Natural killer cell (primary cell): ENCODE measurements around the gene PLCH1. TPM values are rescaled to one million over a fixed set of nuclear protein-coding genes. Genes with fewer than 3 reads are reported as not detected.

Source experiments
- ATAC-seq, 3 donors: fragments of 150-1000 bp in 2 of 3; fragments of 200-7000 bp in 1 of 3; cut with Tn5 transposase; 1 replicate in 1 of 3; 2 replicates in 2 of 3; pipeline ENCODE4 v1.10.0; 2021; ENCODE audit warnings: mild to moderate bottlenecking in 2 of 3, moderate library complexity in 2 of 3
- DNase-seq, 2 donors: peaks; one replicate each; pipeline versions ENCODE4 v3.0.0 to v3.0.0-alpha.2; 2013 to 2021; ENCODE audit warnings: mixed read lengths in 1 of 2
- H3K27ac ChIP-seq: one replicate; pipeline ENCODE4 v1.5.1; 2013; ENCODE audit warnings: mild to moderate bottlenecking, low read length
- H3K27me3 ChIP-seq: one replicate; pipeline ENCODE4 v1.6.1; 2013; ENCODE audit warnings: low read length; ENCODE audit not compliant: control insufficient read depth, insufficient read depth
- H3K36me3 ChIP-seq: one replicate; pipeline ENCODE4 v1.6.1; 2013; ENCODE audit warnings: low read length; ENCODE audit not compliant: control insufficient read depth, insufficient read depth
- H3K4me1 ChIP-seq: one replicate; pipeline ENCODE4 v1.6.1; 2013; ENCODE audit warnings: low read length; ENCODE audit not compliant: control insufficient read depth, insufficient read depth
- H3K4me3 ChIP-seq: one replicate; pipeline ENCODE4 v1.5.1; 2013; ENCODE audit warnings: low read length
- H3K9me3 ChIP-seq: one replicate; pipeline ENCODE4 v1.6.1; 2013; ENCODE audit warnings: low read length; ENCODE audit not compliant: control insufficient read depth, insufficient read depth
- H3K27ac Mint-ChIP-seq, 2 donors: one replicate each; pipeline ENCODE4 v1.8.0; 2022; ENCODE audit warnings: mild to moderate bottlenecking in 2 of 2, mixed read lengths in 2 of 2, moderate library complexity in 1 of 2
- H3K27me3 Mint-ChIP-seq, 2 donors: one replicate each; pipeline ENCODE4 v1.8.0; 2022; ENCODE audit warnings: low read depth in 2 of 2, mixed read lengths in 2 of 2
- H3K36me3 Mint-ChIP-seq: one replicate; pipeline ENCODE4 v1.8.0; 2022; ENCODE audit warnings: mixed read lengths
- H3K4me1 Mint-ChIP-seq, 2 donors: one replicate each; pipeline ENCODE4 v1.8.0; 2022; ENCODE audit warnings: mixed read lengths in 2 of 2
- H3K4me3 Mint-ChIP-seq: one replicate; pipeline ENCODE4 v1.8.0; 2022; ENCODE audit warnings: mild to moderate bottlenecking, moderate library complexity, mixed read lengths
- H3K9me3 Mint-ChIP-seq, 2 donors: one replicate each; pipeline ENCODE4 v1.8.0; 2022; ENCODE audit warnings: mixed read lengths in 2 of 2
- WGBS: methylation state at CpG from one replicate; pipeline ENCODE4 v1.1.7; 2013; ENCODE audit warnings: missing lambda C conversion rate; ENCODE audit not compliant: insufficient coverage; 5-methylcytosine and 5-hydroxymethylcytosine counted together
- intact Hi-C: fragments of 100-400 bp; cut with micrococcal nuclease; formaldehyde crosslinking; loops from one replicate; pipeline ENCODE4 v1.14.2; 2022
- total RNA-seq, 4 donors: library from RNA; stranded (reverse); fragments of 120-200 nt in 1 of 4; gene quantifications; one replicate each; pipeline versions ENCODE4 v1.2.3 to v1.2.4, GENCODE V29; 2013 to 2022
- TF ChIP-seq, protein P1 (sequence below): fragments of 200-600 bp; IDR thresholded peaks from one replicate; pipeline ENCODE4 v1.8.0; 2022; ENCODE audit warnings: antibody characterized with exemption

PLCH1 gene
- total RNA-seq, 3 donors from 2014 or later (not counting 1 experiment from before 2014, with no cell fraction given), result 0.05 to 0.26 (median 0.08) TPM

DNA sequence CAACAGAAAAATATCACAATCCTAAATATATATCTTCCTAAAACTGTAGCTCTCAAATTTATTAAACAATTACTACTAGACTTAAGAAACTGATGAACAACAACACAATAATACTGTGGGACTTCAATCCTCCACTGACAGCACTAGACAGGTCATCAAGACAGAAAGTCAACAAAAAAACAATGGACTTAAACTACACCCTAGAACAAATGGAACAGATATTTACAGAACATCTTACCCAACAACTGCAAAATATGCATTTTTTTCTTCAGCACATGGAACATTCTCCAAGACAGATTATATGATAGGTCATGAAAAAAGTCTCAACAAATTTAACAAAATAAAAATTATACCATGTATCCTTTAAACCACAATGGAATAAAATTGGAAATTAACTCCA is 133.4 kb downstream of the PLCH1 start:
- DNase-seq, result no peak
- Mint-ChIP-seq H3K9me3 (peaks cover 8 to 12% of the 10 kb centered on the region in 2 donors), H3K27ac (no peak overlapping the region), H3K4me1 (no peaks in the 10 kb centered on the region), H3K36me3 (peaks cover 9% of the 10 kb centered on the region), H3K4me3 (no peak overlapping the region), H3K27me3 (no peaks in the 10 kb centered on the region)
- TF ChIP-seq, protein P1, sequence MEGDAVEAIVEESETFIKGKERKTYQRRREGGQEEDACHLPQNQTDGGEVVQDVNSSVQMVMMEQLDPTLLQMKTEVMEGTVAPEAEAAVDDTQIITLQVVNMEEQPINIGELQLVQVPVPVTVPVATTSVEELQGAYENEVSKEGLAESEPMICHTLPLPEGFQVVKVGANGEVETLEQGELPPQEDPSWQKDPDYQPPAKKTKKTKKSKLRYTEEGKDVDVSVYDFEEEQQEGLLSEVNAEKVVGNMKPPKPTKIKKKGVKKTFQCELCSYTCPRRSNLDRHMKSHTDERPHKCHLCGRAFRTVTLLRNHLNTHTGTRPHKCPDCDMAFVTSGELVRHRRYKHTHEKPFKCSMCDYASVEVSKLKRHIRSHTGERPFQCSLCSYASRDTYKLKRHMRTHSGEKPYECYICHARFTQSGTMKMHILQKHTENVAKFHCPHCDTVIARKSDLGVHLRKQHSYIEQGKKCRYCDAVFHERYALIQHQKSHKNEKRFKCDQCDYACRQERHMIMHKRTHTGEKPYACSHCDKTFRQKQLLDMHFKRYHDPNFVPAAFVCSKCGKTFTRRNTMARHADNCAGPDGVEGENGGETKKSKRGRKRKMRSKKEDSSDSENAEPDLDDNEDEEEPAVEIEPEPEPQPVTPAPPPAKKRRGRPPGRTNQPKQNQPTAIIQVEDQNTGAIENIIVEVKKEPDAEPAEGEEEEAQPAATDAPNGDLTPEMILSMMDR, result no peak
- Histone ChIP-seq H3K27me3 (no peaks in the 10 kb centered on the region), H3K27ac (no peak overlapping the region), H3K36me3 (no peaks in the 10 kb centered on the region), H3K9me3 (peaks cover 7% of the 10 kb centered on the region), H3K4me1 (no peaks in the 10 kb centered on the region), H3K4me3 (no peak overlapping the region)
- ATAC-seq, result no peak
- intact Hi-C loops, result no loop called here

DNA sequence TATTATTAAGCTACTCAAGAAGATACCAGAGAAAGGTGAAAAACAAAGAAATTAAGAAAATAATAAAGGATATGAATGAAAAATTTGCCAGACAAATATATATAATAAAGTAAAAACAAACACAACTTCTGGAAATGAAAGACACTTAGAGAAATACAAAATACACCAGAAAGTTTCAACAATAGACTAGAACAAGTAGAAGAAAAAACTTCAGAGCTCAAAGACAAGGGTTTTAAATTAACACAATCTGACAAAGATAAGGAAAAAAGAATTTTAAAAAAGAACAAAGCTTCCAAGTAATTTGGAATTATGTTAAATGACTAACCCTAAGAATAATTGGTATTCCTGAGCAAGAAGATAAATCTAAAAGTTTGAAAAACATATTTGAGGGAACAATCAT is 135.3 kb downstream of the PLCH1 start:
- peaks cover 8 to 10% of the 10 kb centered on the region in 2 donors for H3K9me3 Mint-ChIP-seq
- no peak for DNase-seq
- no peaks in the 10 kb centered on the region for H3K4me1 ChIP-seq
- ATAC-seq, result no peak
- intact Hi-C loops, result no loop called here
- peaks cover 9% of the 10 kb centered on the region for H3K36me3 Mint-ChIP-seq
- TF ChIP-seq, protein P1, result no peak
- H3K9me3 ChIP-seq, result peaks cover 7% of the 10 kb centered on the region
- no peaks in the 10 kb centered on the region for H3K4me1 Mint-ChIP-seq
- no peak overlapping the region for H3K27ac Mint-ChIP-seq
- H3K27me3 Mint-ChIP-seq, result no peaks in the 10 kb centered on the region
- no peaks in the 10 kb centered on the region for H3K27me3 ChIP-seq
- no peaks in the 10 kb centered on the region for H3K36me3 ChIP-seq
- no peak overlapping the region for H3K27ac ChIP-seq
- H3K4me3 ChIP-seq, result no peak overlapping the region
- H3K4me3 Mint-ChIP-seq, result no peak overlapping the region

DNA sequence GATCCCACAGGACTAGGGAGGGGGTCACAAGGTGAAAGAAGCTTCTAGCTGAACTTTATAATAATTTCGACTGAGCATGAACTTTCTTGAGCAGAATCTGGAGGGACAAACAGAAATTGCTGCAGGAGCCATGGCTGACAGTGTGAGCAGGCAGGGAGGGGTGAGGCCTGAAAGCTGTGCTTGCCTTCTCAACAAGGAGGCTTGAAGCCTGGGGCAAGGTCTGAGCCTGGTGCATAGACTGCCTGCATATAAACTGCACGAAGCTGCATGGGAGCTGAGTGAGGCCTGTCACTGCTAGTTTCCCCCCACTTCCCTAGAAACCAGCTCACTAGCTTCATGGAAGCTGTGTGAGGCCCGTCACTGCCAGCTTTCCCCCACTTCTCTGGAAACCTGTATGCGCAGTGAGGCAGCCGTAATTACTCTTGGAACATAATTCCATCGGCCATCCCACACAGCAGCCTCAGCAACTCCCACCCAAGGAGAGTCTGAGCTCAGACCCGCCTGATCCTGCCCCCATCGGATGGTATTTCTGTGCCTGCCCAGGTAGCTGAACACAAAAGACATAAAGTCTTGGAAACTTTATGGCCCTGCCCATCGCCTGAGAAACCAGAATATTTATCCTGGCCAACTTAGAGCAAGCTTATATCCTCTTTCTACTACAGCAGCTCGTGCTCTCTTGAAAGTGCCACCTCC is 136.5 kb downstream of the PLCH1 start:
- Mint-ChIP-seq H3K9me3 (peaks cover 8 to 10% of the 10 kb centered on the region in 2 donors), H3K36me3 (peaks cover 9% of the 10 kb centered on the region), H3K4me1 (no peaks in the 10 kb centered on the region), H3K27me3 (no peaks in the 10 kb centered on the region), H3K27ac (no peak overlapping the region), H3K4me3 (no peak overlapping the region)
- Histone ChIP-seq H3K4me3 (no peak overlapping the region), H3K36me3 (no peaks in the 10 kb centered on the region), H3K4me1 (no peaks in the 10 kb centered on the region), H3K27me3 (no peaks in the 10 kb centered on the region), H3K9me3 (peaks cover 7% of the 10 kb centered on the region), H3K27ac (no peak overlapping the region)
- TF ChIP-seq, protein P1, result no peak
- WGBS, result 85% methylated on average over 10 of the region's 10 CpGs
- no peak for ATAC-seq
- no peak for DNase-seq
- intact Hi-C loops, result no loop called here

- Mint-ChIP-seq H3K27ac (no peak overlapping the region), H3K36me3 (peaks cover 9% of the 10 kb centered on the region), H3K4me3 (no peak overlapping the region), H3K4me1 (peaks cover 0 to 6% of the 10 kb centered on the region in 2 donors), H3K27me3 (no peaks in the 10 kb centered on the region), H3K9me3 (peaks cover 7 to 8% of the 10 kb centered on the region in 2 donors)
- no peak overlapping the region for H3K27ac ChIP-seq
- ATAC-seq, result no peak
- H3K36me3 ChIP-seq, result no peaks in the 10 kb centered on the region
- H3K9me3 ChIP-seq, result peaks cover 7% of the 10 kb centered on the region
- 91% methylated on average over 1 of the region's 1 CpG for WGBS
- TF ChIP-seq, protein P1, result no peak
- no peak for DNase-seq
- intact Hi-C loops, result no loop called here
- no peaks in the 10 kb centered on the region for H3K27me3 ChIP-seq
- H3K4me3 ChIP-seq, result no peak overlapping the region
- H3K4me1 ChIP-seq, result no peaks in the 10 kb centered on the region
These were observed 137.1 kb downstream of the PLCH1 start for GRCh38 chr3:155607761-155608160.
